Measurements from ENCODE around the gene CIZ1. TPM values are rescaled to one million over a fixed set of nuclear protein-coding genes. Genes with fewer than 3 reads are reported as not detected.
A peak's percentile ranks its signal among the peaks of the same experiment; 100 is the strongest.

CIZ1 gene
- total and polyA plus RNA-seq, 9 of the 15 experiments (the other 6 are each of a cell fraction or from before 2014, with no cell fraction given), result 6.6 to 329 (median 87.8) TPM

GRCh38 chr9:128163027-128163515 lies 28.3 kb downstream of the CIZ1 start:
- Histone ChIP-seq H3K27me3 (ENCODE audit: control insufficient read depth in 2 of 2, insufficient read depth in 2 of 2, low read length in 2 of 2) (no peaks in the 10 kb centered on the region), H3K4me3 (no peak overlapping the region), H3K4me1 (replicated peaks in 1 of 2; ENCODE audit: control insufficient read depth in 2 of 2, insufficient read depth in 2 of 2, low read length in 2 of 2) (peaks cover 10 to 50% of the 10 kb centered on the region in 2 experiments), H4K20me1 (replicated peaks; ENCODE audit: control insufficient read depth, insufficient read depth, low read length) (peaks cover 18% of the 10 kb centered on the region; the same call in 1 of the 2 replicates), H3K9ac (ENCODE audit: insufficient read depth in 1 of 2, low read depth in 2 of 2, low read length in 2 of 2) (peak overlapping the region in 1 of 2 experiments; percentile 75; a peak in 2 of 4 replicates), H3K27ac (ENCODE audit: extremely low read depth, low read depth, low read length) (no peak overlapping the region), H2AFZ (ENCODE audit: low read depth, low read length) (no peak overlapping the region), H3K79me2 (ENCODE audit: control insufficient read depth, insufficient read depth, low read length) (peaks cover 27% of the 10 kb centered on the region), H3K9me3 (replicated peaks; ENCODE audit: control insufficient read depth, insufficient read depth, low read depth, low read length) (no peaks in the 10 kb centered on the region), H3K4me2 (ENCODE audit: insufficient read depth, low read length) (no peak overlapping the region), H3K9me1 (ENCODE audit: control insufficient read depth, insufficient read depth, low read length) (no peaks in the 10 kb centered on the region), H3K36me3 (ENCODE audit: control insufficient read depth, insufficient read depth, low read length) (peaks cover 58% of the 10 kb centered on the region)
- 88% methylated on average over 6 of the region's 6 CpGs for WGBS (ENCODE audit: insufficient coverage, low coverage, missing lambda C conversion rate)
- no TSS peak for BruUV-seq (replicated peaks)
- ATAC-seq (no peak), DNase-seq (ENCODE audit: extremely low read depth in 1 of 4, low spot score in 3 of 4) (no peak), FAIRE-seq (no peak)
- ChIA-PET POLR2A (interaction anchor here (4.8 to 11.0 kb wide), 2 partner anchors 12 kb away, joined by 37 to 155 read pairs; no protein-coding TSS in a partner anchor), CTCF (ENCODE audit: low intra/inter-chr PET ratio) (no interaction called here)
- in situ Hi-C loops (cut with MboI) (no loop called here), intact Hi-C loops (cut with micrococcal nuclease) (loop anchor here (5.0 kb wide), 1 partner anchor 44 kb away; no protein-coding TSS in a partner anchor)
- TF ChIP-seq JUND (IDR thresholded peaks at IDR 0.05; ENCODE audit: borderline replicate concordance, low read depth, low read length) (no peak), JUND (tag; IDR thresholded peaks at IDR 0.05; ENCODE audit: borderline replicate concordance, low read depth, low read length) (0 out of 3 replicates have a peak, but pooled peaks have one; percentile 9), MIER1 (IDR thresholded peaks at IDR 0.05; ENCODE audit: low read depth) (no peak), U2AF2 (optimal IDR thresholded peaks at IDR 0.05; ENCODE audit: low read depth, low read length) (no peak), NFIX (CRISPR knock-in tag; IDR thresholded peaks at IDR 0.05; ENCODE audit: low read depth) (no peak), HCFC1 (IDR thresholded peaks at IDR 0.05; ENCODE audit: low read depth, low read length) (0 out of 2 replicates have a peak, but pooled peaks have one; percentile 2), XRCC4 (IDR thresholded peaks at IDR 0.05; ENCODE audit: extremely low read depth, insufficient read depth, insufficient read length) (no peak), LEF1 (IDR thresholded peaks at IDR 0.05) (no peak), ZMIZ1 (IDR thresholded peaks at IDR 0.05; ENCODE audit: low read depth in 2 of 2, low read length in 2 of 2) (no peak), ZNF507 (tag; conservative IDR thresholded peaks at IDR 0.05) (no peak), THAP7 (CRISPR knock-in tag; IDR thresholded peaks at IDR 0.05) (no peak), LCOR (CRISPR knock-in tag; IDR thresholded peaks at IDR 0.05) (no peak), ID3 (CRISPR knock-in tag; IDR thresholded peaks at IDR 0.05) (no peak), ID3 (tag; IDR thresholded peaks at IDR 0.05) (no peak), NCOA4 (IDR thresholded peaks at IDR 0.05; ENCODE audit: partially characterized antibody) (no peak), ARID3A (IDR thresholded peaks at IDR 0.05; ENCODE audit: borderline replicate concordance, low read depth, low read length) (no peak), HEY1 (CRISPR knock-in tag; IDR thresholded peaks at IDR 0.05; ENCODE audit: borderline replicate concordance) (no peak)

All from K562 (cell line).